AG04450 (cell line): ENCODE data around the gene CISH. TPM values are rescaled to one million over a fixed set of nuclear protein-coding genes. Genes with fewer than 3 reads are reported as not detected.

Experiments
- CTCF ChIA-PET: fragments of 300-600, 350-600 bp; formaldehyde crosslinking; extraction: SDS; loops from one replicate; lab custom pipeline; 2022; ENCODE audit warnings: antibody characterized with exemption, inconsistent platforms; lab: Charles Lee
- POLR2A ChIA-PET: fragments of 350-600 bp; formaldehyde crosslinking; extraction: SDS; loops from one replicate; lab custom pipeline; 2021; ENCODE audit warnings: antibody characterized with exemption, inconsistent platforms; lab: Yijun Ruan, JAX
- DNase-seq: peaks from one replicate; pipeline ENCODE4 v3.0.0-alpha.2; 2011; ENCODE audit warnings: low read depth, low spot score
- H3K27ac ChIP-seq: one replicate; pipeline ENCODE4 v1.5.1; 2012; ENCODE audit warnings: low read depth, low read length, control low read depth
- H3K27me3 ChIP-seq: one replicate; pipeline ENCODE4 v1.6.0; 2012; ENCODE audit warnings: low read length; ENCODE audit not compliant: control insufficient read depth, insufficient read depth
- H3K4me3 ChIP-seq: 2 replicates; pipeline ENCODE4 v1.5.1; 2011; ENCODE audit warnings: mild to moderate bottlenecking, low read depth, low read length, control low read depth
- H3K9me3 ChIP-seq: 2 replicates; pipeline ENCODE4 v1.5.1; 2012; ENCODE audit warnings: low read length; ENCODE audit not compliant: control insufficient read depth, insufficient read depth
- CTCF ChIP-seq: IDR thresholded peaks from 2 replicates; pipeline ENCODE4 v1.5.1; 2011; ENCODE audit warnings: low read depth, low read length, control low read depth, inconsistent platforms
- polyA plus RNA-seq: library from polyadenylated mRNA; depleted of rRNA; stranded (reverse); fragments of >200 nt; gene quantifications from 2 replicates; pipeline ENCODE4 v1.2.3, GENCODE V29; 2011; rRNA removed

The CISH gene
- polyA plus RNA-seq, 1 experiment, result 2.4 TPM

GRCh38 chr3:50557915-50558314, 53.7 kb downstream of the CISH start:
- TF ChIP-seq CTCF, result no peak
- no peak overlapping the region for H3K4me3 ChIP-seq
- H3K27ac ChIP-seq, result no peak overlapping the region
- CTCF ChIA-PET, result interaction anchor here (1.3 to 1.6 kb wide), 2 partner anchors 10 to 16 kb away, joined by 3 to 11 read pairs; partner anchors contain the start of gene C3orf18
- DNase-seq, result no peak
- peaks cover 11% of the 10 kb centered on the region for H3K27me3 ChIP-seq
- POLR2A ChIA-PET, result interaction anchor here (0.6 to 1.5 kb wide), 2 partner anchors 54 to 59 kb away, joined by 3 read pairs; partner anchors contain the start of gene CISH
- no peaks in the 10 kb centered on the region for H3K9me3 ChIP-seq

DNA sequence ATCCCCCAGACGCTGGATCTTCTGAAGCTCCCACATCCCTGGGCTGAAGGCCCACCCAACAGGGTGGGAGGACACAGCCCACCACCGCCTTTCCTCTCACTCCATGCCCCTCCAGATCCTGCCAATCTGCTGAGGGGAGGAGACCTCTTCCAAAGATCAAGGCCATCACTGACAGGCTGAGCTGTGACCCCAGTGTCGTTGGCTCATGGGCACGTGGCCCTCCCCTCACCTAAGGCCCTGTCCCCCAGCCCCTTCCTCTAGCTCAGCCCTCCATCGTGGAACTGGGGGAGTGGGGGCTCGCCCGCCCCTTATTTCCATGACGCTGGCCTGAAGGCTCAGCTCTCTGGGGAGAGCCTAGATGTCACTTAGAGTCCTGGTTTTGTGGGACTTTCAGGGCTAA, 54.5 kb downstream of the CISH start:
- TF ChIP-seq CTCF, result no peak
- ChIA-PET CTCF (interaction anchor here (1.3 to 1.6 kb wide), 2 partner anchors 11 to 15 kb away, joined by 3 to 11 read pairs; partner anchors contain the start of gene C3orf18), POLR2A (interaction anchor here (0.7 to 1.5 kb wide), 4 partner anchors 10 to 1426 kb away, joined by 3 to 12 read pairs (median 4); partner anchors contain the start of genes C3orf18, CISH and HEMK1)
- Histone ChIP-seq H3K27ac (no peak overlapping the region), H3K9me3 (no peaks in the 10 kb centered on the region), H3K27me3 (peaks cover 13% of the 10 kb centered on the region), H3K4me3 (no peak overlapping the region)
- no peak for DNase-seq

Other genes starting within 250 kb of the CISH start
- 0.09 TPM in 2 replicates for gene CACNA2D2, start 108.1 kb downstream of the CISH start, polyA plus RNA-seq
- gene C3orf18, start 44.0 kb downstream of the CISH start, polyA plus RNA-seq, result 10.0 and 11.7 TPM in 2 replicates
- gene HEMK1, start 42.3 kb downstream of the CISH start, polyA plus RNA-seq, result 12.1 and 15.5 TPM in 2 replicates
- gene MAPKAPK3, start 5.4 kb upstream of the CISH start, polyA plus RNA-seq, result 35.7 and 42.3 TPM in 2 replicates
- gene DOCK3, start 63.2 kb upstream of the CISH start, polyA plus RNA-seq, result 0.07 and 0.10 TPM in 2 replicates